GM18870 (cell line): Measurements from ENCODE around the gene UTS2.

Source experiments
- ATAC-seq: cut with Tn5 transposase; IDR thresholded peaks from one replicate; pipeline ENCODE4 v1.9.1; 2021; ENCODE audit warnings: moderate library complexity; ENCODE audit not compliant: unreplicated experiment

UTS2 gene

DNA sequence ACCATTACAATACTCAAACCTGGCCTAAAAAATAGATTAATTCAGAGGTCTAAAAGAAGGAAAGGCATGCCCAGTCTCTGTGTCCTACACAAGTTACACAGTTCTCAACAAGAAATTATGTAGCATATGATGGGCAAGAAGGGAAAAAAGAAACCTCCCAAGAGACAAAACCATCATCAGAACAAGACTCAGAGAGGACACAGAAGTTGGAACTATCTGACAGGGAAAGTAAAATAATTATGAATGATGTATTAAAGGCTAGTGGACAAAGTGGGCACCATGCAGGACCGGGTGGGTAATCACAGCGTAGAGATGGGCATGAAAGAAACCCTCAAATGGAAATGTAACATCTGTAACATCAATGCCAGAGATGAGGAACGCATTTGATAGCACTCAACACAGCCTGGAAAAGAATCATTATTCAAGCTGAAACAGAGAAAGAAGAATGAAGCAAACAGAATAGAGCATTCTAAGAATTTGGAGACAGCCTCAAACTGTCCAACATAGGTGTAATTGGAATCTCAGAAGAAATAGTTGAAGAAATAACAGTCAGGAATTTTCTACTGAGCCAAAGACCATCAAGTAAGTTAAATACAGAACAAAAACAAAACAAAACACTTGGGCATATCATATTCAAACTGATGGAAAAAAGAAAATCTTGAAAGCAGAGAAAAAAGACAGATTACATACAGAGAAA is 39.0 kb downstream of the UTS2 start:
- ATAC-seq, result no peak

DNA sequence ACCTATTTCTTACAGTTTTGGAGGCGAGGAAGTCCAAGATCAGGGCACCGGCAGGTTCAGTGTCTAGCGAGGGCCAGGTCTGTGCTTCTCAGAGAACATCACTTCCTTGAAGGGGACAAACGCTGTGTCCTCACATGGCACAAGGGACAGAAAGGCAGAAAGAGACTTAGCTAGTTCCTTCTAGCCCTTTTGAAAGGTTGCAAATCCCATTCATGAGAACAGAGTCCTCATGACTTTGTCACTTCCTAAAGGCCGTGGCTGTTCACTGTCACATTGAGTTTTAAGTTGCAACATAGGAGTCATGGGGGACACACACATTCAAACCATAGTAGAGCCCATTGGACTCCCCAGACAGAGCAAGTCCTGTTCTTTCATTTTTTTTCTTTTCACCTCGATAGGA is 41.4 kb downstream of the UTS2 start:
- ATAC-seq, result no peak

DNA sequence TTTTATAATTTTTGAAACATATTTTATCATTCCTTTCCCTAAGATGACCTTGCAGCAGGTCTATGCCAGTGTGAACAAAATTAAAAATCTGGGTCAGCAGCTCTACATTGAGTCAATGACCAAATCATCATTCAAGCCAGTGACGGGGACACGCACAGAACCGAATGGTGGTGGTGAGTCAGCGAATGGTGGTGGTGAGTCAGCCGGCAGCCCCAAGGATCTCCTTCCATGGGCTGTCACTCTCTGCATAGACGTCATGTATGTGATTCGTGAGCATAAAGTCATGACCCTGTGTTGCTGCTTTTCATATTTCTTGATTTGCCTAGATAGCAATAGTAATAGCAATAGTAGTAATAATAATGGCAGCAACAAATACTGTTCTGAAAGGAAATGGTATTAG is 42.5 kb downstream of the UTS2 start:
- no peak for ATAC-seq

DNA sequence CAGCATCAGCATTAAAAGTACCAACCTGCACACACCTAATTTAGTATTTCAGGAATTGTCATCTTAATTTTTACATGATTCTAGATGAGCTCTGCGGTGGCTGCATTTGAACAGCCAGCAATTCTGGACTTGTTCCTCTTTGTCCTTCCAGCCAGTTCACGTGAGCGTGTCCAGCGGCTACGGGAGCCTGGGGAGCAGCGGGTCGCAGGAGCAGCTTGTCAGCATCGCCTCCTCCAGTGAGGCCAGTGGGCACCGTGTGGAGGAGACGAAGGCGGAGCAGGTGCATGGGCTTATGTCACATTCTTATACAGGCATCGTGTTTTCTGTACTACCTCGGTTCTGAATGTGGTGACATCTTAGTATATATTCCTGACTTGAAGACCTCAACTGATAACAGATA is 43.1 kb downstream of the UTS2 start:
- no peak for ATAC-seq

DNA sequence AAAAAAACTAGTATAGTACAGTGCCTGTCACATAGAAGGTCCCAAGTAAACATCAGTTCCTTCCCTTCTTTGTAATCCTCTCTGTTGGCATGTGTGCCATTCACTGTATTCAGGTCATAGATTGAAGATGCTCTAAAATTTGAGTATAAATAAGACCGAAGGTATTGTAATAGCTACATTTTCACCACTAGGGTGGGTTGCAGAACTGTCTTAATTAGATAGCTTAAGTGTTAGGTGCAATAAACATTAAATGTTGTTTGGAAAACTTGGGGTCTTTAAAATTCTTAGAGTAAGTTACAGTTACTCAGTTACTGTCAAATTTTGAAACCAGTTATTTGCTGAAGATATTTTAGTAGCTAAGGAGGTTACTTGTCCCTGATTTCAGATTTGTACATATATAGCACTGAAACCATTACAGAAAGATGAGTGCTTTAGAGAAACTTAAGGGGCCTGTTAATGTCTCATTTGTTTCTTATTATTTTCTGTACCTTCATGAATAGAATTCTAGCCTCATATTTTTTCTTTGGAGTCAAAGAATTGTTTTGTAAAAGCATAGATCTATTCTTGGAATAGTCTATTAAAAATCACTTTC is 44.5 kb downstream of the UTS2 start:
- ATAC-seq, result no peak

DNA sequence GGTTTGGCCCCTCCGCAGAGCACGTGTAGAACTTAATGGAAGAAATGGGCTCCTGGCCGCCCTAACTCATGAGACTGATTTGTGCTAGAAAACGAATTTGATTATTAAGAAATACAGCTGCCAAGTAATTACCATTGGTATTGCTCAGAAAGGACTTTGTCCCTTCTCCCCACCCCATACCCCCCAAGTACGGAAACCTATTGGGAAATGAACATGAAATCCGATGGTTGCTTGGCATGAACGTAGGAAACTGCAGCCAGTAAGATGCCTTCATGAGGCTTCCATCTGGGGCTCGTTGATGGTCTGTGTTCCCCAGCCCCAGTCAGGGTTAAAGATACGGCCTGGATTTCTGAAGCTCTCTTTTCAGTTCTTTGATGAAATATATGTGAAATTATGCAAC is 47.4 kb downstream of the UTS2 start:
- no peak for ATAC-seq
